Suprapubic skin (tissue), 3 donors: ENCODE results near the gene ATP6V1E1.

Experiments used
- POLR2A ChIP-seq, 2 donors: fragments of 450-650 bp; IDR thresholded peaks; one replicate each; pipeline ENCODE4 v1.6.1; 2017; ENCODE audit warnings: antibody characterized with exemption in 2 of 2, mild to moderate bottlenecking in 2 of 2, moderate library complexity in 2 of 2
- TF ChIP-seq, protein P1 (sequence below), 2 donors: fragments of 200-600 bp in 1 of 2; fragments of 450-650 bp in 1 of 2; sonication (generic) in 1 of 2; IDR thresholded peaks; one replicate each; pipeline ENCODE4 v1.5.1; 2016 to 2019; ENCODE audit warnings: antibody characterized with exemption in 2 of 2, mild to moderate bottlenecking in 1 of 2, moderate library complexity in 1 of 2

DNA sequence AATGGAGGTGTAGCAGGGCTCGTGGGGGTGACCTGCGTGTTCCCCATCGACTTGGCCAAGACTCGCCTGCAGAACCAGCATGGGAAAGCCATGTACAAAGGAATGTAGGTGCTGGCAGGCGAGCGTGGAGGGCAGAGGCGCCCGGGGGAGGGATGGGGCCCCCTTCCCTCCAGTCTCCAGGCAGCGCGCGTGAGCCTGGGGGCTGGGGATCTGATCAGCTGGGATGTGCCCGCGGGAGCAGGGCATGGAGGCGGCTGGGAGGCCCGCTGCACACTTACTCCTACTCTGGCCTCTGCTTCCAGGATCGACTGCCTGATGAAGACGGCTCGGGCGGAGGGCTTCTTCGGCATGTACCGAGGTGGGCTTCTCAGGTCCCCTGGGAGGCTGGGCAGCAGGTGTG lies 47.5 kb downstream of the ATP6V1E1 start:
- no peak for TF ChIP-seq POLR2A (IDR thresholded peaks at IDR 0.05)
- TF ChIP-seq, protein P1, sequence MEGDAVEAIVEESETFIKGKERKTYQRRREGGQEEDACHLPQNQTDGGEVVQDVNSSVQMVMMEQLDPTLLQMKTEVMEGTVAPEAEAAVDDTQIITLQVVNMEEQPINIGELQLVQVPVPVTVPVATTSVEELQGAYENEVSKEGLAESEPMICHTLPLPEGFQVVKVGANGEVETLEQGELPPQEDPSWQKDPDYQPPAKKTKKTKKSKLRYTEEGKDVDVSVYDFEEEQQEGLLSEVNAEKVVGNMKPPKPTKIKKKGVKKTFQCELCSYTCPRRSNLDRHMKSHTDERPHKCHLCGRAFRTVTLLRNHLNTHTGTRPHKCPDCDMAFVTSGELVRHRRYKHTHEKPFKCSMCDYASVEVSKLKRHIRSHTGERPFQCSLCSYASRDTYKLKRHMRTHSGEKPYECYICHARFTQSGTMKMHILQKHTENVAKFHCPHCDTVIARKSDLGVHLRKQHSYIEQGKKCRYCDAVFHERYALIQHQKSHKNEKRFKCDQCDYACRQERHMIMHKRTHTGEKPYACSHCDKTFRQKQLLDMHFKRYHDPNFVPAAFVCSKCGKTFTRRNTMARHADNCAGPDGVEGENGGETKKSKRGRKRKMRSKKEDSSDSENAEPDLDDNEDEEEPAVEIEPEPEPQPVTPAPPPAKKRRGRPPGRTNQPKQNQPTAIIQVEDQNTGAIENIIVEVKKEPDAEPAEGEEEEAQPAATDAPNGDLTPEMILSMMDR (IDR thresholded peaks at IDR 0.05): no peak
